ENCODE results near the gene SCFD2. TPM values are rescaled to one million over a fixed set of nuclear protein-coding genes. Genes with fewer than 3 reads are reported as not detected.

SCFD2 gene
- total RNA-seq, 1 experiment from 2014 or later = 7.4 TPM

GRCh38 chr4:52962721-52963120 lies 403.1 kb downstream of the SCFD2 start:
- in situ Hi-C loops (cut with HindIII; ENCODE audit: low pct_unique_long_range_greater_than_20kb, low sequenced_read_pairs) = no loop called here
- no peaks in the 10 kb centered on the region for H3K9me3 ChIP-seq (ENCODE audit: control insufficient read depth, insufficient read depth, low read depth, low read length)
- BruUV-seq (replicated peaks) = no TSS peak
- ATAC-seq = no peak
- DNase-seq (ENCODE audit: low read depth, low spot score) = no peak
- CTCF ChIA-PET = no interaction called here
- intact Hi-C loops (cut with micrococcal nuclease; ENCODE audit: unreplicated experiment) = no loop called here
- H3K36me3 ChIP-seq (ENCODE audit: control insufficient read depth, insufficient read depth, low read length) = no peaks in the 10 kb centered on the region
- H3K4me1 ChIP-seq (ENCODE audit: control insufficient read depth, insufficient read depth, low read length) = no peaks in the 10 kb centered on the region
- H3K27me3 ChIP-seq (ENCODE audit: control insufficient read depth, insufficient read depth, low read length) = no peaks in the 10 kb centered on the region
- TF ChIP-seq POLR2AphosphoS5 (IDR thresholded peaks at IDR 0.05; ENCODE audit: low read depth, low read length) (no peak), SIN3A (IDR thresholded peaks at IDR 0.05; ENCODE audit: borderline replicate concordance, insufficient read depth, low read depth, low read length) (no peak), CTCF (IDR thresholded peaks at IDR 0.05) (no peak), REST (IDR thresholded peaks at IDR 0.05; ENCODE audit: insufficient read depth in 1 of 2, low read depth in 2 of 2, low read length in 1 of 2) (no peak), TCF7L2 (IDR thresholded peaks at IDR 0.05; ENCODE audit: low read depth, low read length) (no peak)
- no peak overlapping the region for H3K27ac ChIP-seq (ENCODE audit: low read length)
- POLR2A ChIA-PET = no interaction called here
- no peak overlapping the region for H3K4me3 ChIP-seq (ENCODE audit: low read depth in 2 of 2, low read length in 2 of 2)

- ChIA-PET POLR2A (no interaction called here), CTCF (no interaction called here)
- Histone ChIP-seq H3K4me1 (ENCODE audit: control insufficient read depth, insufficient read depth, low read length) (no peaks in the 10 kb centered on the region), H3K27me3 (ENCODE audit: control insufficient read depth, insufficient read depth, low read length) (no peaks in the 10 kb centered on the region), H3K4me3 (ENCODE audit: low read depth in 2 of 2, low read length in 2 of 2) (no peak overlapping the region), H3K36me3 (ENCODE audit: control insufficient read depth, insufficient read depth, low read length) (no peaks in the 10 kb centered on the region), H3K9me3 (ENCODE audit: control insufficient read depth, insufficient read depth, low read depth, low read length) (no peaks in the 10 kb centered on the region), H3K27ac (ENCODE audit: low read length) (no peak overlapping the region)
- ATAC-seq = no peak
- no peak for DNase-seq (ENCODE audit: low read depth, low spot score)
- BruUV-seq (replicated peaks) = no TSS peak
- intact Hi-C loops (cut with micrococcal nuclease; ENCODE audit: unreplicated experiment) = no loop called here
- TF ChIP-seq SIN3A (IDR thresholded peaks at IDR 0.05; ENCODE audit: borderline replicate concordance, insufficient read depth, low read depth, low read length) (no peak), TCF7L2 (IDR thresholded peaks at IDR 0.05; ENCODE audit: low read depth, low read length) (no peak), POLR2AphosphoS5 (IDR thresholded peaks at IDR 0.05; ENCODE audit: low read depth, low read length) (no peak), REST (IDR thresholded peaks at IDR 0.05; ENCODE audit: insufficient read depth in 1 of 2, low read depth in 2 of 2, low read length in 1 of 2) (no peak), CTCF (IDR thresholded peaks at IDR 0.05) (no peak)
- in situ Hi-C loops (cut with HindIII; ENCODE audit: low pct_unique_long_range_greater_than_20kb, low sequenced_read_pairs) = no loop called here
These were observed 404.0 kb downstream of the SCFD2 start for GRCh38 chr4:52961666-52962412.
